Fibroblast of villous mesenchyme (primary cell): ENCODE data around the gene IL2RA. TPM values are rescaled to one million over a fixed set of nuclear protein-coding genes. Genes with fewer than 3 reads are reported as not detected.
"Not testable (repeated sequence)": the region's sequence is repeated elsewhere in the genome, so short reads cannot be mapped to it uniquely, and the experiment has no call there.

Experiments used
- DNase-seq: peaks from one replicate; pipeline ENCODE4 v3.0.0-alpha.2; 2010; ENCODE audit warnings: low read depth
- H3K4me3 ChIP-seq: 2 replicates; pipeline ENCODE4 v1.5.1; 2011; ENCODE audit warnings: low read depth, mild to moderate bottlenecking, low read length
- CTCF ChIP-seq: IDR thresholded peaks from 2 replicates; pipeline ENCODE4 v1.5.1; 2012; ENCODE audit warnings: low read depth, mild to moderate bottlenecking, low read length; ENCODE audit not compliant: insufficient read depth
- total RNA-seq: library from RNA; depleted of rRNA; stranded (reverse); fragments of >200 nt; gene quantifications from 2 replicates; pipeline ENCODE4 v1.2.3, GENCODE V29; 2012

IL2RA gene
- total RNA-seq, 1 donor: not detected

GRCh38 chr10:6045314-6045848 is 16.8 kb downstream of the IL2RA start:
- no peak for DNase-seq
- no peak overlapping the region for H3K4me3 ChIP-seq
- TF ChIP-seq CTCF: no peak

GRCh38 chr10:6044751-6045313 is 17.3 kb downstream of the IL2RA start:
- no peak for DNase-seq
- no peak overlapping the region for H3K4me3 ChIP-seq
- TF ChIP-seq CTCF: no peak

- H3K4me3 ChIP-seq: no peak overlapping the region
- no peak for DNase-seq
- TF ChIP-seq CTCF: no peak
These were observed 18.1 kb downstream of the IL2RA start for GRCh38 chr10:6044060-6044459.

GRCh38 chr10:6043377-6043776 is 18.8 kb downstream of the IL2RA start:
- H3K4me3 ChIP-seq, DNase-seq: not testable (repeated sequence)

GRCh38 chr10:6040205-6040604 is 22.0 kb downstream of the IL2RA start:
- DNase-seq: no peak
- H3K4me3 ChIP-seq: no peak overlapping the region

GRCh38 chr10:6039711-6040110 is 22.5 kb downstream of the IL2RA start:
- no peak for TF ChIP-seq CTCF
- no peak for DNase-seq
- no peak overlapping the region for H3K4me3 ChIP-seq

More at GRCh38 chr10:6040205-6040604, 22.0 kb downstream of the IL2RA start:
- TF ChIP-seq CTCF: no peak

GRCh38 chr10:6038071-6038631 is 24.0 kb downstream of the IL2RA start:
- H3K4me3 ChIP-seq: no peak overlapping the region
- peak; percentile 46 for DNase-seq
- TF ChIP-seq CTCF: no peak
